ENCODE results near the gene RAB11FIP3.
"Not testable (repeated sequence)": the region's sequence is repeated elsewhere in the genome, so short reads cannot be mapped to it uniquely, and the experiment has no call there.

The RAB11FIP3 gene

DNA sequence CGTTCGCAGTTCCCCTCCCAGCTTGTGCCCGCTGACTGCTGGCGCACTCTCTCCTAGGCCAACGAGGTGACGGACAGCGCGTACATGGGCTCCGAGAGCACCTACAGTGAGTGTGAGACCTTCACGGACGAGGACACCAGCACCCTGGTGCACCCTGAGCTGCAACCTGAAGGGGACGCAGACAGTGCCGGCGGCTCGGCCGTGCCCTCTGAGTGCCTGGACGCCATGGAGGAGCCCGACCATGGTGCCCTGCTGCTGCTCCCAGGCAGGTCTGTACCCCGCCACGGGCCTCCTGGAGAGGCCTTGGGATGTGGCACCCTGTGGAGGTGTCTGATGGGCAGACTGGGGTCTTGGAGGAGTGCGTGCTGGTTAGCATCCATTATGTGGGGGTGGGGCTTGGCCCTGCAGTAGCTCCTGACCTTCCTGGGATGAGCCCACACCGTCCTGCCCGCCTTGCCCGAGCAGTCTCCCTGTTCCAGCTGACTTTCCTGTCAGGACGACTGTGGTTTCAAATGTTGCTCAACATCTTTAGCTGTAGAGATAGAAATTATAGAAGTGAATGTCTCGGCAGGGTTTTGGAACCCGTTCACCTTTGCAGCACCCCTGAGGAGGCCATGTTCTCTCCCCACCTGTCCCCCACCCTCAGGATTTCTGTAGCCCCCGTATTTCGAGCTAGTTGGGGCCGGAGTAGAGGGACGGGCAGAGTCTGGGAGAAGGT is 57.2 kb downstream of the RAB11FIP3 start:
- H3K4me3 ChIP-seq (ENCODE audit: low read length): no peak overlapping the region
- TF ChIP-seq, protein P1, sequence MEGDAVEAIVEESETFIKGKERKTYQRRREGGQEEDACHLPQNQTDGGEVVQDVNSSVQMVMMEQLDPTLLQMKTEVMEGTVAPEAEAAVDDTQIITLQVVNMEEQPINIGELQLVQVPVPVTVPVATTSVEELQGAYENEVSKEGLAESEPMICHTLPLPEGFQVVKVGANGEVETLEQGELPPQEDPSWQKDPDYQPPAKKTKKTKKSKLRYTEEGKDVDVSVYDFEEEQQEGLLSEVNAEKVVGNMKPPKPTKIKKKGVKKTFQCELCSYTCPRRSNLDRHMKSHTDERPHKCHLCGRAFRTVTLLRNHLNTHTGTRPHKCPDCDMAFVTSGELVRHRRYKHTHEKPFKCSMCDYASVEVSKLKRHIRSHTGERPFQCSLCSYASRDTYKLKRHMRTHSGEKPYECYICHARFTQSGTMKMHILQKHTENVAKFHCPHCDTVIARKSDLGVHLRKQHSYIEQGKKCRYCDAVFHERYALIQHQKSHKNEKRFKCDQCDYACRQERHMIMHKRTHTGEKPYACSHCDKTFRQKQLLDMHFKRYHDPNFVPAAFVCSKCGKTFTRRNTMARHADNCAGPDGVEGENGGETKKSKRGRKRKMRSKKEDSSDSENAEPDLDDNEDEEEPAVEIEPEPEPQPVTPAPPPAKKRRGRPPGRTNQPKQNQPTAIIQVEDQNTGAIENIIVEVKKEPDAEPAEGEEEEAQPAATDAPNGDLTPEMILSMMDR (conservative IDR thresholded peaks at IDR 0.05; ENCODE audit: low read depth, low read length): no peak
- DNase-seq (ENCODE audit: low read depth): no peak

DNA sequence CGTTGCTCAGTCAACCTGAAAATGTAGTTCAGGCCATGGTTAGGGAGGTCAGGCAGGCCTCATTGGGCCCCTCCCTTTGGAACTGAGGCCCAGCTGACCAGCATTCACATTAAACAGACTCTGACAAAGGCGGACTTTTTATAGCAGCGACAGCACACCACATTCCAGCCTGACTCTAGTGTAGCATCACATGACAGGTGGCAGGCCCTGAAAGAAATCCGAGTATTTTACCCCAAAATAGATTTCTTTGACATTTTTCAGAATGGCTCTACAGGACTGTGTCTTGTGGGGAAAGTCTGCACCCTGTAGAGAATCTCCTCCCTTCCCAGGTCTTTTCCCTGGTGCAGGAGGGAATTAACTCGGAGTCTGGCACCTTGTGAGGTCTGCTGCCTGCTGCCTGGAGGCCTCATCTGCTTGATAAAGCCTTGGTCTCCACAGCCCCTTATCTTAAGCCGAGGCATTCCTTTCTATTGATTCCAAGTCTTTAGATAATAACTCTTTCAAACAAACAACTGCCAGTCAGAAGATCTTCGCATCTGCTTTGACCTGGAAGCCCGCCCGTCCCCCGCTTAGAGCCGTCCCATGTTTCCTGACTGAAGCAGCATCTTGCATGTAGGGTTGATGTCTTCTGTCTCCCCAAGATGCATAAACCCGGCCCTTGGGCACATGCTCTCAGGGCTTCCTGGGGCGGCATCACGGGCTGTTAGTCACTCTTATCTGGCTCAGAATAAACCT is 58.1 kb downstream of the RAB11FIP3 start:
- peak; percentile 53 for DNase-seq (ENCODE audit: low read depth)
- TF ChIP-seq, protein P1 (conservative IDR thresholded peaks at IDR 0.05; ENCODE audit: low read depth, low read length): no peak
- no peak overlapping the region for H3K4me3 ChIP-seq (ENCODE audit: low read length)

DNA sequence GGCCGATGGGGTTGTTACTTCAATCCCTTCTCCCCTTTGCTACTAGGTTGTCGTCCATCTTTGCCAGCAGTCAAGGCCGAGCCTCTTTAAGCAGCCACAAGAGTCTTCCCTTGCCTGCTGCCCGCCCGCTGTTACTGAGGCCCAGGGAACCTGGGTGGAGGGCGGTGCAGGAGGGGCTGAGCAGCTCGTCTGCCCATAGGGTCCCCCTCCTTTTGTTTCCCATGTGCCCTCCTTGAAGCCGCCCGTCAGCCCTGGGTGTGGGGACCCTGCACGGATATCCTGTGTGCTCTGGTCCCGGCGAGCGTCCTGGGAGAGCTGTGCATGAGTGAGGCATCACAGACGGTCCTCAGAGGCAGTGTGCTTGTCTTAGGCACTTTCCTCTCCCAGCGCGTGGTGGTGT is 64.2 kb downstream of the RAB11FIP3 start:
- TF ChIP-seq, protein P1 (conservative IDR thresholded peaks at IDR 0.05; ENCODE audit: low read depth, low read length): no peak
- no peak overlapping the region for H3K4me3 ChIP-seq (ENCODE audit: low read length)
- no peak for DNase-seq (ENCODE audit: low read depth)

DNA sequence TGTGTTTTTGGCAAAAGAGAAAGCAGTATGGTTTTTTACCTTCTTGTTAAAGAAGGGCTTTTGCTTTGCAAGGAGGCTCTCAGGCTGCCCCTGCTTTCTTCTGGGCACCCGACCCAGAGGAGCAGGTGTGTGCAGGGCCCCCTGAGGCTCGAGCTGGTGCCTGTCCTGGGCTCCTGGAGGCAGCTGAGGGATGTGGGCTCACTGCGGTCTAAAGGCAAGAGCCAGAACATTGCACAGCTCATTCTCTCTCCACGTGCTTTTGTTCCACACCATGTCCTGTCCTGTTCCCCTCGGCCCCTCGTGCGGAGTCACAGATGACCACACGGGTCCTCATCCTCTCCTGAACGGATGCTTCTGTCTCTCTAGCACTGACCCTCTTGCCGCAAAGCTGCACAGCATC is 65.3 kb downstream of the RAB11FIP3 start:
- TF ChIP-seq, protein P1 (conservative IDR thresholded peaks at IDR 0.05; ENCODE audit: low read depth, low read length): no peak
- H3K4me3 ChIP-seq (ENCODE audit: low read length): no peak overlapping the region
- DNase-seq (ENCODE audit: low read depth): no peak

DNA sequence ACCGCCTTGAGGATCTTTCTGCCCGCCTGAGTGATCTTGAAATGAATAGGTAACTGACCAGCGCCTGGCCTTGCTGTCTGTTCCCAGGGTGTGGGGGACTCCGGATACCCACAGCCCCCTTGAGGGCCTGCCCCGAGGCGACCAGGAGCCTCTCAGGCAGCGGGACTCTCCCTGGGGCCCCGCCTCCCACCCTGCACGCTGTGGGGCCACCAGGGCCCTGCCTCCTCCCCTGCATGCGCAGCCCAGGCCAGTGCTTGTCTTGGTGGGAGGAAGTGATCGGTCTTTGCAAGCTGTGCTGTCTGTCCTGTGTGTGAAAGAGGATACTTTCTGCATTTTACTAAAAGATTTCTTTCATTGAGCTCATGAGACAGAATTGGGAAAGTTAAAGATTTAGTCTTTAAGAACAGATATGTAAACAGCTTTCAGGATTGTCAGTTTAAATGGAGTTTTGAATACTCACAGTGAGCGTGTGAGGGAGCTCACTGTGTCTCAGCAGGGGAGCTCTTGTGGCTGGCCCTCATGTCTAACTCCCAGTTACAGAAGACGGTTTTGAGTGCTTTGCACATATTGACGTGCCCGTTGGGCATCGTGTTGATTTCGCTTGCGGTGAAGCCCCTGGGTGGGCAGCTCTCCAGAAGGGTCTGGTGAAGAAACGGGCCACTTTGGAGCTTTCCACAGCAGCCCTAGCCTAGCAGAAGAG is 65.9 kb downstream of the RAB11FIP3 start:
- DNase-seq (ENCODE audit: low read depth): no peak
- TF ChIP-seq, protein P1 (conservative IDR thresholded peaks at IDR 0.05; ENCODE audit: low read depth, low read length): no peak
- no peak overlapping the region for H3K4me3 ChIP-seq (ENCODE audit: low read length)

DNA sequence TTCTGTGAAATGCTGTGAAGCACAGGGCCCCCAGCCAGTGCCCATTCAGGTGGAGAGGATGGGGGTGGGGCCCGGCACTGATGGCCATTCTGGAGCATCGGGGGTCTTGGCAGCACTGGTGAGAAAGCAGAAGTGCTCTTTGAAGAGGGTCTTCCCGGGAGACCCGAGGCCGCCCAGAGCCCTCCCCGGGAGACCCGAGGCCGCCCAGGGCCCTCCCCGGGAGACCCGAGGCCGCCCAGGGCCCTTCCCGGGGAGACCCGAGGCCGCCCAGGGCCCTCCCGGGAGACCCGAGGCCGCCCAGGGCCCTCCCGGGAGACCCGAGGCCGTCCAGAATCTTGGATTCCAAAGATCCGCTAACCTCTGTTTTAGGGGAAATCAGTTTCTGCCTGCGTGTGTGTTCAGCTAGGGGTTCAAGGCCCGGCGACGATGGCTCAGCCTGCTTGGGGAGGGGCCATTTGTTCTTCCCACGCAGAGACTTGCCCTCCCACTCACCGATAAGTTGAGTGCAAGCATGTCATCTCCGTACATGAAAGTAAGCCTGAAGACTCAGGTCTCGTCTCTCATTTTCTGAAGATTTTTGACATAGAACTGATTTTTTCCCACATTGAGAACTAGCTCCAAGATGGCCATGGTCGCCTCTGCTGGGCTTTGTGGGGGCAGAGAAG is 66.9 kb downstream of the RAB11FIP3 start:
- no peak for DNase-seq (ENCODE audit: low read depth)
- TF ChIP-seq, protein P1 (conservative IDR thresholded peaks at IDR 0.05; ENCODE audit: low read depth, low read length): no peak
- H3K4me3 ChIP-seq (ENCODE audit: low read length): no peak overlapping the region

DNA sequence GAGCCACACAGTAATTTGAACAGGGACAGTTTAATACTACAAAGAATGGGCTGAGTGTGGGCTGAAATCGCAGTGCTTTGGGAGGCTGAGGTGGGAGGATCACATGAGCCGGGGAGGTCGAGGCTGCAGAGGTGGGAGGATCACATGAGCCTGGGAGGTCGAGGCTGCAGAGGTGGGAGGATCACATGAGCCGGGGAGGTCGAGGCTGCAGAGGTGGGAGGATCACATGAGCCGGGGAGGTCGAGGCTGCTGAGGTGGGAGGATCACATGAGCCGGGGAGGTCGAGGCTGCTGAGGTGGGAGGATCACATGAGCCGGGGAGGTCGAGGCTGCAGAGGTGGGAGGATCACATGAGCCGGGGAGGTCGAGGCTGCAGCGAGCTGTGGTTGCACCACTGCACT is 69.2 kb downstream of the RAB11FIP3 start:
- not testable (repeated sequence) for DNase-seq (ENCODE audit: low read depth); H3K4me3 ChIP-seq (ENCODE audit: low read length)
